Measurements from ENCODE around the gene LSM14A.
A peak's percentile ranks its signal among the peaks of the same experiment; 100 is the strongest.

The LSM14A gene

GRCh38 chr19:34182125-34182524 lies 9.8 kb downstream of the LSM14A start (continued):
- no peak for TF ChIP-seq ZNF302 (tag by site-specific recombination; IDR thresholded peaks at IDR 0.05; ENCODE audit: low read depth)
- TF ChIP-seq ZNF76 (tag by site-specific recombination; IDR thresholded peaks at IDR 0.05; ENCODE audit: borderline replicate concordance, low read depth) = 0 out of 2 replicates have a peak, but pooled peaks have one; percentile 7
- TF ChIP-seq, protein P1, sequence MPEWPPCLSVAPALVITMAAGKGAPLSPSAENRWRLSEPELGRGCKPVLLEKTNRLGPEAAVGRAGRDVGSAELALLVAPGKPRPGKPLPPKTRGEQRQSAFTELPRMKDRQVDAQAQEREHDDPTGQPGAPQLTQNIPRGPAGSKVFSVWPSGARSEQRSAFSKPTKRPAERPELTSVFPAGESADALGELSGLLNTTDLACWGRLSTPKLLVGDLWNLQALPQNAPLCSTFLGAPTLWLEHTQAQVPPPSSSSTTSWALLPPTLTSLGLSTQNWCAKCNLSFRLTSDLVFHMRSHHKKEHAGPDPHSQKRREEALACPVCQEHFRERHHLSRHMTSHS (tag by site-specific recombination; IDR thresholded peaks at IDR 0.05) = no peak

GRCh38 chr19:34184880-34185491 lies 12.7 kb downstream of the LSM14A start:
- Histone ChIP-seq H3K4me3 (ENCODE audit: low read depth, low read length) (no peak overlapping the region), H3K9me3 (ENCODE audit: control insufficient read depth, insufficient read depth, low read depth, low read length) (0 out of 2 replicates have a peak, but pooled peaks cover 2% of the 10 kb centered on the region), H3K27ac (ENCODE audit: extremely low read depth, low read depth, low read length) (peak overlapping the region; percentile 67), H3K4me1 (ENCODE audit: control insufficient read depth, insufficient read depth, low read length) (peaks cover 92% of the 10 kb centered on the region), H3K36me3 (ENCODE audit: control insufficient read depth in 2 of 2, insufficient read depth in 1 of 2, low read length in 2 of 2) (peaks cover 6 to 40% of the 10 kb centered on the region in 2 experiments; a peak in 2 of 3 replicates)
- ChIA-PET POLR2A (no interaction called here), CTCF (interaction anchor here (0.6 to 1.8 kb wide), 7 partner anchors 12 to 1135 kb away, joined by 3 to 9 read pairs (median 4); no protein-coding TSS in a partner anchor)
- TF ChIP-seq BCL11B (tag by site-specific recombination; IDR thresholded peaks at IDR 0.05; ENCODE audit: low read depth) = peak; percentile 94
- TF ChIP-seq ZNF510 (tag by site-specific recombination; IDR thresholded peaks at IDR 0.05; ENCODE audit: insufficient replicate concordance) = no peak
- TF ChIP-seq ZBTB20 (tag by site-specific recombination; IDR thresholded peaks at IDR 0.05) = peak; percentile 28; the same call in 1 of the 2 replicates
- peak; percentile 98 for TF ChIP-seq ZNF600 (tag by site-specific recombination; IDR thresholded peaks at IDR 0.05)
- TF ChIP-seq ZNF223 (tag by site-specific recombination; IDR thresholded peaks at IDR 0.05) = no peak
- TF ChIP-seq, protein P2, sequence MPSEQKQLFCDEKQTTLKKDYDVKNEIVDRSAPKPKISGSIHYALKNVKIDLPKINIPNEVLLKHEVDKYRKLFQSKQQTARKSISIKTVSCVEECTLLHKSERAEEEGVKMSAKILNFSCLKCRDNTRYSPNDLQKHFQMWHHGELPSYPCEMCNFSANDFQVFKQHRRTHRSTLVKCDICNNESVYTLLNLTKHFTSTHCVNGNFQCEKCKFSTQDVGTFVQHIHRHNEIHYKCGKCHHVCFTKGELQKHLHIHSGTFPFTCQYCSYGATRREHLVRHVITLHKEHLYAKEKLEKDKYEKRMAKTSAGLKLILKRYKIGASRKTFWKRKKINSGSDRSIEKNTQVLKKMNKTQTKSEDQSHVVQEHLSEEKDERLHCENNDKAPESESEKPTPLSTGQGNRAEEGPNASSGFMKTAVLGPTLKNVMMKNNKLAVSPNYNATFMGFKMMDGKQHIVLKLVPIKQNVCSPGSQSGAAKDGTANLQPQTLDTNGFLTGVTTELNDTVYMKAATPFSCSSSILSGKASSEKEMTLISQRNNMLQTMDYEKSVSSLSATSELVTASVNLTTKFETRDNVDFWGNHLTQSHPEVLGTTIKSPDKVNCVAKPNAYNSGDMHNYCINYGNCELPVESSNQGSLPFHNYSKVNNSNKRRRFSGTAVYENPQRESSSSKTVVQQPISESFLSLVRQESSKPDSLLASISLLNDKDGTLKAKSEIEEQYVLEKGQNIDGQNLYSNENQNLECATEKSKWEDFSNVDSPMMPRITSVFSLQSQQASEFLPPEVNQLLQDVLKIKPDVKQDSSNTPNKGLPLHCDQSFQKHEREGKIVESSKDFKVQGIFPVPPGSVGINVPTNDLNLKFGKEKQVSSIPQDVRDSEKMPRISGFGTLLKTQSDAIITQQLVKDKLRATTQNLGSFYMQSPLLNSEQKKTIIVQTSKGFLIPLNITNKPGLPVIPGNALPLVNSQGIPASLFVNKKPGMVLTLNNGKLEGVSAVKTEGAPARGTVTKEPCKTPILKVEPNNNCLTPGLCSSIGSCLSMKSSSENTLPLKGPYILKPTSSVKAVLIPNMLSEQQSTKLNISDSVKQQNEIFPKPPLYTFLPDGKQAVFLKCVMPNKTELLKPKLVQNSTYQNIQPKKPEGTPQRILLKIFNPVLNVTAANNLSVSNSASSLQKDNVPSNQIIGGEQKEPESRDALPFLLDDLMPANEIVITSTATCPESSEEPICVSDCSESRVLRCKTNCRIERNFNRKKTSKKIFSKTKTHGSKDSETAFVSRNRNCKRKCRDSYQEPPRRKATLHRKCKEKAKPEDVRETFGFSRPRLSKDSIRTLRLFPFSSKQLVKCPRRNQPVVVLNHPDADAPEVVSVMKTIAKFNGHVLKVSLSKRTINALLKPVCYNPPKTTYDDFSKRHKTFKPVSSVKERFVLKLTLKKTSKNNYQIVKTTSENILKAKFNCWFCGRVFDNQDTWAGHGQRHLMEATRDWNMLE (tag by site-specific recombination; conservative IDR thresholded peaks at IDR 0.05; ENCODE audit: low read depth) = peak; percentile 58
- no peak for TF ChIP-seq ZNF530 (tag by site-specific recombination; IDR thresholded peaks at IDR 0.05; ENCODE audit: low read depth)
- TF ChIP-seq ZNF24 (tag by site-specific recombination; IDR thresholded peaks at IDR 0.05) = peak; percentile 98
- peak; percentile 87 for TF ChIP-seq KLF8 (tag by site-specific recombination; IDR thresholded peaks at IDR 0.05)
- TF ChIP-seq ZNF449 (tag by site-specific recombination; IDR thresholded peaks at IDR 0.05) = peak; percentile 46; the same call in 1 of the 2 replicates
- peak; percentile 91 for TF ChIP-seq OSR2 (tag by site-specific recombination; IDR thresholded peaks at IDR 0.05)
- TF ChIP-seq ZNF350 (tag by site-specific recombination; IDR thresholded peaks at IDR 0.05) = no peak
- TF ChIP-seq ZNF561 (tag by site-specific recombination; IDR thresholded peaks at IDR 0.05; ENCODE audit: borderline replicate concordance) = peak; percentile 89
- peak; percentile 98 for TF ChIP-seq BCL6B (tag by site-specific recombination; IDR thresholded peaks at IDR 0.05)
- peak; percentile 89 for TF ChIP-seq BCL11A (tag by site-specific recombination; IDR thresholded peaks at IDR 0.05; ENCODE audit: low read depth)
- peak; percentile 99 for TF ChIP-seq FEZF1 (tag by site-specific recombination; IDR thresholded peaks at IDR 0.05)
- peak; percentile 66; the same call in 1 of the 2 replicates for TF ChIP-seq ZBTB1 (tag by site-specific recombination; IDR thresholded peaks at IDR 0.05)
- peak; percentile 75 for TF ChIP-seq ZNF184 (tag by site-specific recombination; IDR thresholded peaks at IDR 0.05)
- no peak for TF ChIP-seq GLI4 (tag by site-specific recombination; IDR thresholded peaks at IDR 0.05)
- peak; percentile 92 for TF ChIP-seq ZBTB21 (tag by site-specific recombination; IDR thresholded peaks at IDR 0.05)
- peak; percentile 86; the same call in 1 of the 2 replicates for TF ChIP-seq GLI2 (tag by site-specific recombination; IDR thresholded peaks at IDR 0.05; ENCODE audit: borderline replicate concordance, low read depth)
- peak; percentile 100 for TF ChIP-seq PRDM6 (tag by site-specific recombination; IDR thresholded peaks at IDR 0.05)
- TF ChIP-seq ZFP41 (tag by site-specific recombination; IDR thresholded peaks at IDR 0.05; ENCODE audit: borderline replicate concordance) = no peak
